ENCODE results near the gene PTPRG.

DNA sequence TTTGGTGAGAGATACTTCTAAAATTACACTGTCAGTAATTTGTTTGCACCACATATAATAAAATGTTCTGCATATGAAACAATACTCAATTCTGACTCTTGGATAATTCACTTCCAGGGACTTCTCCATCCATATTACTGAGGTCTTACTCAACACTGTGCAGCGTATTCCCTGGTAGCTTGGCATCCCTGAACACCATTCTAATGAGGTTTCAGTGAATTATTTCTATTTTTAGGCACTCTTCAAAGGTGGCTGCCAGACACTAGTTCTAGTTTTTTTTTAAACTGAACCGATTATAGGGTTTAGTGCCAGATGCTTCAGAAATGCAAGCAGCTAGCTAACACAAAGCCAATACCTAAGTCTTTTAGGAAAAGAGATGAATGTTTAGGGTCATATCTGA is 528.7 kb downstream of the PTPRG start:
- TF ChIP-seq, protein P1, sequence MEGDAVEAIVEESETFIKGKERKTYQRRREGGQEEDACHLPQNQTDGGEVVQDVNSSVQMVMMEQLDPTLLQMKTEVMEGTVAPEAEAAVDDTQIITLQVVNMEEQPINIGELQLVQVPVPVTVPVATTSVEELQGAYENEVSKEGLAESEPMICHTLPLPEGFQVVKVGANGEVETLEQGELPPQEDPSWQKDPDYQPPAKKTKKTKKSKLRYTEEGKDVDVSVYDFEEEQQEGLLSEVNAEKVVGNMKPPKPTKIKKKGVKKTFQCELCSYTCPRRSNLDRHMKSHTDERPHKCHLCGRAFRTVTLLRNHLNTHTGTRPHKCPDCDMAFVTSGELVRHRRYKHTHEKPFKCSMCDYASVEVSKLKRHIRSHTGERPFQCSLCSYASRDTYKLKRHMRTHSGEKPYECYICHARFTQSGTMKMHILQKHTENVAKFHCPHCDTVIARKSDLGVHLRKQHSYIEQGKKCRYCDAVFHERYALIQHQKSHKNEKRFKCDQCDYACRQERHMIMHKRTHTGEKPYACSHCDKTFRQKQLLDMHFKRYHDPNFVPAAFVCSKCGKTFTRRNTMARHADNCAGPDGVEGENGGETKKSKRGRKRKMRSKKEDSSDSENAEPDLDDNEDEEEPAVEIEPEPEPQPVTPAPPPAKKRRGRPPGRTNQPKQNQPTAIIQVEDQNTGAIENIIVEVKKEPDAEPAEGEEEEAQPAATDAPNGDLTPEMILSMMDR (IDR thresholded peaks at IDR 0.05; ENCODE audit: low read depth, low read length), result no peak
- TF ChIP-seq EZH2phosphoT487 (IDR thresholded peaks at IDR 0.05; ENCODE audit: low read depth), result no peak

Measured in OCI-LY3 (cell line).